Gastroesophageal sphincter (tissue), 4 donors: ENCODE data around the gene DPP6. TPM values are rescaled to one million over a fixed set of nuclear protein-coding genes. Genes with fewer than 3 reads are reported as not detected.

Experiments
- ATAC-seq: fragments of 150-250 bp; one replicate; pipeline ENCODE4 v1.9.1; 2016; ENCODE audit warnings: mild to moderate bottlenecking, moderate library complexity
- H3K27ac ChIP-seq, 4 donors: fragments of 200-600 bp; sonication (generic) in 3 of 4; 1 replicate in 3 of 4; 2 replicates in 1 of 4; pipeline ENCODE4 v1.5.1; 2016 to 2019
- H3K27me3 ChIP-seq: fragments of 200-600 bp; sonication (generic); one replicate; pipeline ENCODE4 v1.5.1; 2019
- H3K36me3 ChIP-seq, 2 donors: fragments of 200-600 bp; sonication (generic); one replicate each; pipeline ENCODE4 v1.5.1; 2019; ENCODE audit warnings: control low read depth in 1 of 2
- H3K4me1 ChIP-seq, 3 donors: fragments of 200-600 bp; sonication (generic); 1 replicate in 2 of 3; 2 replicates in 1 of 3; pipeline ENCODE4 v1.5.1; 2016 to 2019; ENCODE audit warnings: control low read depth in 2 of 3
- H3K4me3 ChIP-seq, 2 donors: fragments of 200-600 bp; sonication (generic); one replicate each; pipeline ENCODE4 v1.5.1; 2019; ENCODE audit warnings: mild to moderate bottlenecking in 1 of 2, moderate library complexity in 1 of 2
- H3K9me3 ChIP-seq, 3 donors: fragments of 200-600 bp; sonication (generic); one replicate each; pipeline ENCODE4 v1.5.1; 2017 to 2019; ENCODE audit warnings: control low read depth in 2 of 3
- CTCF ChIP-seq, 4 experiments: fragments of 200-600 bp in 2 of 4; fragments of 450-650 bp in 2 of 4; sonication (generic) in 1 of 4; IDR thresholded peaks; one replicate each; pipeline ENCODE4 v1.5.1; 2017 to 2019; ENCODE audit warnings: antibody characterized with exemption in 4 of 4, mild to moderate bottlenecking in 2 of 4, moderate library complexity in 2 of 4
- EP300 ChIP-seq: sonication (generic); formaldehyde crosslinking; IDR thresholded peaks from one replicate; pipeline ENCODE4 v1.6.1; 2017; ENCODE audit warnings: antibody characterized with exemption, mild to moderate bottlenecking
- POLR2A ChIP-seq, 2 donors: fragments of 450-650 bp; IDR thresholded peaks; one replicate each; pipeline ENCODE4 v1.6.1; 2017; ENCODE audit warnings: antibody characterized with exemption in 2 of 2, mild to moderate bottlenecking in 2 of 2, moderate library complexity in 1 of 2
- POLR2AphosphoS5 ChIP-seq: sonication (generic); formaldehyde crosslinking; IDR thresholded peaks from one replicate; pipeline ENCODE4 v1.6.1; 2017; ENCODE audit warnings: antibody characterized with exemption
- WGBS, 2 donors: methylation state at CpG; one replicate each; pipeline ENCODE4 v1.1.5; 2018; ENCODE audit warnings: low coverage in 1 of 2; 5-methylcytosine and 5-hydroxymethylcytosine counted together
- total RNA-seq, 4 donors: library from RNA; depleted of rRNA; stranded (reverse); fragments of >200 nt; gene quantifications; one replicate each; pipeline ENCODE4 v1.1.0, GENCODE V29; 2016

DPP6 gene
- total RNA-seq, 4 donors from 2014 or later = 14.3 to 40.0 (median 23.1) TPM

DNA sequence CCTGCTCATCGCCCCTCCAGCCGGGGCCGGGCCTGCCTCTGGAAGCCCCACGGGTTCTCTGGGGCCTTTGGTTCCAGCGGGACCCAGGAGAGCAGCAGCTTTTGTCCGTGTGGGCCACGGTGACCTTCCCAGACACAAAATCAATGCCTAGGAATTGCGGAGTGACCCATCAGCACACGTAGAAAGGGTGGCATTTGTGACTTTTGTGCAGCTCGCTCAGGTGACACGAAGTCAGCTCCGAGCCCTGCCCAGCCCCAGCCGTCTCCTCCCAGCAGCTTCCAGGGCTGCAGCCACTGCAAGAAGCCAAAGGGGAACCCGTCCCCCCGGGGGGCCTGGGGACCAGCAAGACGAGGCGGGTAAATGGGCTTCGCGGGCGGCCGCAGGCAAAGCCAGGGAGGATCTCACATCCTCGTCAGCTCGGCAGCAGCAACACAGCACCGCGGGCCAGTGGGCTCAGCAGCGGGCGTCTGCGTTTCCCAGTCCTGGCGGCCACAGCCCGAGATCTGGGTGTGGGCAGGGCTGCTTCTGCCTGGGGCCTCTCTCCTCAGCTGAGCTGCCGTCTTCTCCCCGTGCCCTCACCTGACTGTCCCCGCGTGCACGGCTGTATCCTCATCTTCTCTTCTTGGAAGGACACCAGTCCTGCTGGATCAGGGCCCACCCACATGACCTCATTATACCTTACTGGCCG lies 862.3 kb downstream of the DPP6 start:
- Histone ChIP-seq H3K4me3 (peak overlapping the region in 1 of 2 donors; percentile 42), H3K4me1 (peaks cover 0 to 12% (median 3%) of the 10 kb centered on the region in 3 donors), H3K27me3 (peaks cover 50% of the 10 kb centered on the region), H3K9me3 (peaks cover 0 to 13% (median 0%) of the 10 kb centered on the region in 3 donors), H3K27ac (no peak overlapping the region), H3K36me3 (no peaks in the 10 kb centered on the region)
- TF ChIP-seq CTCF (IDR thresholded peaks at IDR 0.05) (no peak), EP300 (no peak), POLR2AphosphoS5 (no peak), POLR2A (IDR thresholded peaks at IDR 0.05) (no peak)
- WGBS, 2 donors = 51% methylated on average over 7 of the region's 36 CpGs; no CpG with 5 or more reads in 1 of the 2 donors
- no peak for ATAC-seq

- Histone ChIP-seq H3K4me1 (peaks cover 0 to 12% (median 3%) of the 10 kb centered on the region in 3 donors), H3K27ac (no peak overlapping the region), H3K9me3 (peaks cover 0 to 13% (median 0%) of the 10 kb centered on the region in 3 donors), H3K27me3 (peaks cover 44% of the 10 kb centered on the region), H3K36me3 (no peaks in the 10 kb centered on the region), H3K4me3 (no peak overlapping the region)
- ATAC-seq = no peak
- no peak for TF ChIP-seq POLR2A (IDR thresholded peaks at IDR 0.05)
- no peak for TF ChIP-seq EP300
- TF ChIP-seq POLR2AphosphoS5 = no peak
- 83% methylated on average over 1 of the region's 18 CpGs; no CpG with 5 or more reads in 1 of the 2 donors for WGBS, 2 donors
These were observed 862.8 kb downstream of the DPP6 start for GRCh38 chr7:154914996-154915380.

DNA sequence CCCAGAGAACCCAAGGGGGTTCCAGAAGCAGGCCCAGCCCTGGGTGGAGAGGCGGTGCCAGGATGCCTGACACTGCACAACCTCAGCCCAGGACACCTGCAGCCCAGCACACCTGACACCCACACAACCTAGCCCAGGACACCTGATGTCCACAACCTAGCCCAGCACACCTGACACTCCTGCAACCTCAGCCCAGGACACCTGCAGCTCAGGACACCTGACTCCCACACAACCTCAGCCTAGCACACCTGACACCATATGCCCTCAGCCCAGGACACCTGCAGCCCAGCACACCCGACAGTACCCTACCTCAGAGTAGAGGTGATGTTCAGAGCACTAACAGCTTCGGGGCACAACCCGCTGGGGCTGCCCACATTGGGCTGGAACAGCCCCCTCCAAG lies 863.4 kb downstream of the DPP6 start:
- Histone ChIP-seq H3K27me3 (peaks cover 38% of the 10 kb centered on the region), H3K4me3 (no peak overlapping the region), H3K27ac (no peak overlapping the region), H3K4me1 (peaks cover 0 to 12% (median 3%) of the 10 kb centered on the region in 3 donors), H3K36me3 (no peaks in the 10 kb centered on the region), H3K9me3 (peaks cover 0 to 11% (median 0%) of the 10 kb centered on the region in 3 donors)
- no peak for TF ChIP-seq EP300
- TF ChIP-seq CTCF (IDR thresholded peaks at IDR 0.05) = no peak
- TF ChIP-seq POLR2AphosphoS5 = no peak
- no peak for TF ChIP-seq POLR2A (IDR thresholded peaks at IDR 0.05)
- no peak for ATAC-seq
- 100% methylated on average over 1 of the region's 4 CpGs; no CpG with 5 or more reads in 1 of the 2 donors for WGBS, 2 donors

- no peak for ATAC-seq
- TF ChIP-seq EP300 = no peak
- no peak for TF ChIP-seq CTCF (IDR thresholded peaks at IDR 0.05)
- TF ChIP-seq POLR2AphosphoS5 = no peak
- TF ChIP-seq POLR2A (IDR thresholded peaks at IDR 0.05) = no peak
- Histone ChIP-seq H3K4me1 (peaks cover 0 to 12% (median 3%) of the 10 kb centered on the region in 3 donors), H3K27ac (no peak overlapping the region), H3K27me3 (peaks cover 33% of the 10 kb centered on the region), H3K9me3 (peaks cover 0 to 3% (median 0%) of the 10 kb centered on the region in 3 donors), H3K36me3 (no peaks in the 10 kb centered on the region), H3K4me3 (no peak overlapping the region)
- WGBS, 2 donors = 79 to 91% methylated on average over 4 to 5 of the region's 14 CpGs
These were observed 864.2 kb downstream of the DPP6 start for GRCh38 chr7:154916381-154916780.

GRCh38 chr7:154916856-154917807 lies 864.9 kb downstream of the DPP6 start:
- peaks cover 0 to 12% (median 3%) of the 10 kb centered on the region in 3 donors for H3K4me1 ChIP-seq
- no peak overlapping the region for H3K4me3 ChIP-seq
- ATAC-seq = no peak
- TF ChIP-seq POLR2A (IDR thresholded peaks at IDR 0.05) (no peak), POLR2AphosphoS5 (no peak), EP300 (no peak), CTCF (IDR thresholded peaks at IDR 0.05) (no peak)
- H3K36me3 ChIP-seq = no peaks in the 10 kb centered on the region
- no peak overlapping the region for H3K27ac ChIP-seq
- H3K9me3 ChIP-seq = no peaks in the 10 kb centered on the region
- WGBS, 2 donors = 78 to 84% methylated on average over 10 of the region's 13 CpGs
- H3K27me3 ChIP-seq = peaks cover 33% of the 10 kb centered on the region
